Measurements from ENCODE around the gene GMNC.
"Not testable (repeated sequence)": the region's sequence is repeated elsewhere in the genome, so short reads cannot be mapped to it uniquely, and the experiment has no call there.

DNA sequence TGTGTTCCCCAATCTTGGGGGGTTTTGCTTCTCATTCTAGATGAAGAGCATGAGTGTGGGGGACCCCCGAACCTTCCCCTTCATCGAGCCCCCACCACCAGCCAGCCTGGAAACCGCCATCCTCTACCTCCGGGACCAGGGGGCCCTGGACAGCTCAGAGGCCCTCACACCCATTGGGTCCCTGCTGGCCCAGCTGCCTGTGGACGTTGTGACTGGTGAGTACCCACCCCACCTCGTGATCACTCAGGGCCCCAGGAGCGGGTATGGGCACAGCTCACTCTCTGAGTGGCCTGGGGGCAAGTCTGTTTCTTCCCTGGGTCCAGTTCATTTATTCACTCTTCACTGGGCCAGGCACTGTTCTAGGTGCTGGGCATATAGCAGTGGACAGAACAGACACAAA, 13.9 kb upstream of the GMNC start:
- not testable (repeated sequence) for TF ChIP-seq RELA (CRISPR knock-in tag; IDR thresholded peaks at IDR 0.05); PHB2 (IDR thresholded peaks at IDR 0.05; ENCODE audit: partially characterized antibody); ZNF24 (IDR thresholded peaks at IDR 0.05); SMARCC2 (IDR thresholded peaks at IDR 0.05); U2AF1 (optimal IDR thresholded peaks at IDR 0.05; ENCODE audit: low read depth, low read length); SMC3 (IDR thresholded peaks at IDR 0.05; ENCODE audit: low read length); TCF7 (IDR thresholded peaks at IDR 0.05; ENCODE audit: low read depth); ZBTB1 (CRISPR knock-in tag; IDR thresholded peaks at IDR 0.05; ENCODE audit: borderline replicate concordance); ZFAT (CRISPR knock-in tag; conservative IDR thresholded peaks at IDR 0.05)
- TF ChIP-seq, protein P1, sequence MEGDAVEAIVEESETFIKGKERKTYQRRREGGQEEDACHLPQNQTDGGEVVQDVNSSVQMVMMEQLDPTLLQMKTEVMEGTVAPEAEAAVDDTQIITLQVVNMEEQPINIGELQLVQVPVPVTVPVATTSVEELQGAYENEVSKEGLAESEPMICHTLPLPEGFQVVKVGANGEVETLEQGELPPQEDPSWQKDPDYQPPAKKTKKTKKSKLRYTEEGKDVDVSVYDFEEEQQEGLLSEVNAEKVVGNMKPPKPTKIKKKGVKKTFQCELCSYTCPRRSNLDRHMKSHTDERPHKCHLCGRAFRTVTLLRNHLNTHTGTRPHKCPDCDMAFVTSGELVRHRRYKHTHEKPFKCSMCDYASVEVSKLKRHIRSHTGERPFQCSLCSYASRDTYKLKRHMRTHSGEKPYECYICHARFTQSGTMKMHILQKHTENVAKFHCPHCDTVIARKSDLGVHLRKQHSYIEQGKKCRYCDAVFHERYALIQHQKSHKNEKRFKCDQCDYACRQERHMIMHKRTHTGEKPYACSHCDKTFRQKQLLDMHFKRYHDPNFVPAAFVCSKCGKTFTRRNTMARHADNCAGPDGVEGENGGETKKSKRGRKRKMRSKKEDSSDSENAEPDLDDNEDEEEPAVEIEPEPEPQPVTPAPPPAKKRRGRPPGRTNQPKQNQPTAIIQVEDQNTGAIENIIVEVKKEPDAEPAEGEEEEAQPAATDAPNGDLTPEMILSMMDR (CRISPR knock-in tag; IDR thresholded peaks at IDR 0.05) = not testable (repeated sequence)
- TF ChIP-seq, protein P2, sequence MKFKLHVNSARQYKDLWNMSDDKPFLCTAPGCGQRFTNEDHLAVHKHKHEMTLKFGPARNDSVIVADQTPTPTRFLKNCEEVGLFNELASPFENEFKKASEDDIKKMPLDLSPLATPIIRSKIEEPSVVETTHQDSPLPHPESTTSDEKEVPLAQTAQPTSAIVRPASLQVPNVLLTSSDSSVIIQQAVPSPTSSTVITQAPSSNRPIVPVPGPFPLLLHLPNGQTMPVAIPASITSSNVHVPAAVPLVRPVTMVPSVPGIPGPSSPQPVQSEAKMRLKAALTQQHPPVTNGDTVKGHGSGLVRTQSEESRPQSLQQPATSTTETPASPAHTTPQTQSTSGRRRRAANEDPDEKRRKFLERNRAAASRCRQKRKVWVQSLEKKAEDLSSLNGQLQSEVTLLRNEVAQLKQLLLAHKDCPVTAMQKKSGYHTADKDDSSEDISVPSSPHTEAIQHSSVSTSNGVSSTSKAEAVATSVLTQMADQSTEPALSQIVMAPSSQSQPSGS (CRISPR knock-in tag; IDR thresholded peaks at IDR 0.05) = not testable (repeated sequence)
- TF ChIP-seq, protein P3, sequence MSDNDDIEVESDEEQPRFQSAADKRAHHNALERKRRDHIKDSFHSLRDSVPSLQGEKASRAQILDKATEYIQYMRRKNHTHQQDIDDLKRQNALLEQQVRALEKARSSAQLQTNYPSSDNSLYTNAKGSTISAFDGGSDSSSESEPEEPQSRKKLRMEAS (IDR thresholded peaks at IDR 0.05) = not testable (repeated sequence)

Data from HepG2 (cell line).